Fibroblast of lung (primary cell): Measurements from ENCODE around the gene NAA80. TPM values are rescaled to one million over a fixed set of nuclear protein-coding genes. Genes with fewer than 3 reads are reported as not detected.
A peak's percentile ranks its signal among the peaks of the same experiment; 100 is the strongest.

Experiments used
- DNase-seq, 2 donors: peaks; one replicate each; pipeline versions ENCODE4 v3.0.0 to v3.0.0-alpha.2; 2010; ENCODE audit warnings: low read depth in 2 of 2
- H2AFZ ChIP-seq: 2 replicates; pipeline ENCODE4 v1.5.1; 2012; ENCODE audit warnings: low read length, control low read depth, inconsistent platforms
- H3K27ac ChIP-seq: 2 replicates; pipeline ENCODE4 v1.5.1; 2011; ENCODE audit warnings: low read length, control low read depth; ENCODE audit not compliant: insufficient read depth
- H3K27me3 ChIP-seq: 2 replicates; pipeline ENCODE4 v1.5.1; 2011; ENCODE audit warnings: mild to moderate bottlenecking, low read length; ENCODE audit not compliant: control insufficient read depth, insufficient read depth
- H3K36me3 ChIP-seq: 2 replicates; pipeline ENCODE4 v1.5.1; 2011; ENCODE audit warnings: low read length; ENCODE audit not compliant: control insufficient read depth, insufficient read depth
- H3K4me1 ChIP-seq: 2 replicates; pipeline ENCODE4 v1.5.1; 2011; ENCODE audit warnings: low read length; ENCODE audit not compliant: control insufficient read depth, insufficient read depth; ENCODE audit errors: extremely low read depth
- H3K4me2 ChIP-seq: 2 replicates; pipeline ENCODE4 v1.5.1; 2011; ENCODE audit warnings: low read length, control low read depth; ENCODE audit not compliant: insufficient read depth; ENCODE audit errors: extremely low read depth
- H3K4me3 ChIP-seq, 4 experiments: fragments of 200-600 bp in 1 of 4; sonication (generic) in 1 of 4; replicated peaks in 1 of 4; 2 replicates each; pipeline ENCODE4 v1.5.1; 2011 to 2016; ENCODE audit warnings: low read length in 4 of 4, low read depth in 3 of 4, mild to moderate bottlenecking in 3 of 4, control low read depth in 2 of 4, inconsistent platforms in 1 of 4, mixed read lengths in 1 of 4; ENCODE audit not compliant: insufficient read depth in 1 of 4; ENCODE audit errors: control extremely low read depth in 1 of 4
- H3K79me2 ChIP-seq: 2 replicates; pipeline ENCODE4 v1.5.1; 2012; ENCODE audit warnings: mild to moderate bottlenecking, low read length, inconsistent platforms; ENCODE audit not compliant: control insufficient read depth, insufficient read depth
- H3K9ac ChIP-seq: 2 replicates; pipeline ENCODE4 v1.5.1; 2011; ENCODE audit warnings: mild to moderate bottlenecking, low read length, control low read depth; ENCODE audit not compliant: insufficient read depth
- H3K9me3 ChIP-seq: 2 replicates; pipeline ENCODE4 v1.5.1; 2012; ENCODE audit warnings: low read depth, low read length; ENCODE audit not compliant: control insufficient read depth, insufficient read depth
- H4K20me1 ChIP-seq: 2 replicates; pipeline ENCODE4 v1.5.1; 2011; ENCODE audit warnings: low read length; ENCODE audit not compliant: control insufficient read depth, insufficient read depth; ENCODE audit errors: extremely low read depth
- CTCF ChIP-seq, 2 donors: IDR thresholded peaks in 1 of 2; conservative IDR thresholded peaks in 1 of 2; 1 replicate in 1 of 2; 2 replicates in 1 of 2; pipeline ENCODE4 v1.5.1; 2011 to 2012; ENCODE audit warnings: low read length in 2 of 2, control low read depth in 1 of 2, inconsistent platforms in 1 of 2, low read depth in 1 of 2, mild to moderate bottlenecking in 1 of 2
- EZH2 ChIP-seq: IDR thresholded peaks from 2 replicates; pipeline ENCODE4 v1.5.1; 2012; ENCODE audit warnings: low read length, control low read depth, mild to moderate bottlenecking; ENCODE audit errors: missing control alignments
- polyA plus RNA-seq, 2 donors: library from polyadenylated mRNA; depleted of rRNA in 1 of 2; stranded (reverse) in 1 of 2; unstranded in 1 of 2; fragments of >200 nt; gene quantifications; 2 replicates each; pipeline ENCODE4 v1.2.1, GENCODE V29; 2011 to 2012; ENCODE audit warnings: missing spikeins in 1 of 2
- total RNA-seq: library from RNA; depleted of rRNA; stranded (reverse); fragments of >200 nt; gene quantifications from 2 replicates; pipeline ENCODE4 v1.2.1, GENCODE V29; 2014

NAA80 gene
- total and polyA plus RNA-seq, 2 donors (not counting 1 experiment from before 2014, with no cell fraction given): 3.1 to 3.8 TPM

- no peak overlapping the region for H3K4me3 ChIP-seq
- H3K9me3 ChIP-seq: no peaks in the 10 kb centered on the region
- H3K27ac ChIP-seq: no peak overlapping the region
- peaks cover 3% of the 10 kb centered on the region for H3K36me3 ChIP-seq
- no peak overlapping the region for H3K9ac ChIP-seq
- H3K4me2 ChIP-seq: no peak overlapping the region
- TF ChIP-seq CTCF (conservative IDR thresholded peaks at IDR 0.05 in 1 of 2, IDR thresholded peaks at IDR 0.05 in 1 of 2; ENCODE audit: low read depth in 1 of 2, low read length in 2 of 2) (peak; percentile 80 to 94), EZH2 (no peak)
- H4K20me1 ChIP-seq: no peaks in the 10 kb centered on the region
- H3K27me3 ChIP-seq: no peaks in the 10 kb centered on the region
- peaks cover 23% of the 10 kb centered on the region for H3K79me2 ChIP-seq
- peak; percentile 52 to 66 for DNase-seq
- peaks cover 10% of the 10 kb centered on the region for H3K4me1 ChIP-seq
- no peak overlapping the region for H2AFZ ChIP-seq
These were observed 25.3 kb upstream of the NAA80 start for GRCh38 chr3:50324351-50325112.

- Histone ChIP-seq H3K36me3 (peaks cover 8% of the 10 kb centered on the region), H3K4me3 (no peak overlapping the region), H3K27ac (no peak overlapping the region), H3K9me3 (no peaks in the 10 kb centered on the region), H3K4me1 (peaks cover 10% of the 10 kb centered on the region), H3K27me3 (no peaks in the 10 kb centered on the region), H3K79me2 (peaks cover 31% of the 10 kb centered on the region), H3K9ac (no peak overlapping the region), H2AFZ (no peak overlapping the region), H3K4me2 (no peak overlapping the region), H4K20me1 (no peaks in the 10 kb centered on the region)
- DNase-seq: no peak
- TF ChIP-seq EZH2 (no peak), CTCF (conservative IDR thresholded peaks at IDR 0.05 in 1 of 2, IDR thresholded peaks at IDR 0.05 in 1 of 2; ENCODE audit: low read depth in 1 of 2, low read length in 2 of 2) (no peak)
These were observed 24.5 kb upstream of the NAA80 start for GRCh38 chr3:50323614-50324199.

- no peak overlapping the region for H3K4me2 ChIP-seq
These were observed 23.9 kb upstream of the NAA80 start for GRCh38 chr3:50323092-50323600.

More at GRCh38 chr3:50323092-50323600, 23.9 kb upstream of the NAA80 start:
- Histone ChIP-seq H3K79me2 (peaks cover 34% of the 10 kb centered on the region), H3K4me3 (no peak overlapping the region), H2AFZ (no peak overlapping the region), H3K36me3 (peaks cover 14% of the 10 kb centered on the region), H3K9ac (no peak overlapping the region), H3K27ac (no peak overlapping the region), H3K4me1 (peaks cover 8% of the 10 kb centered on the region), H4K20me1 (no peaks in the 10 kb centered on the region), H3K27me3 (no peaks in the 10 kb centered on the region), H3K9me3 (no peaks in the 10 kb centered on the region)
- no peak for DNase-seq
- no peak for TF ChIP-seq CTCF (conservative IDR thresholded peaks at IDR 0.05 in 1 of 2, IDR thresholded peaks at IDR 0.05 in 1 of 2; ENCODE audit: low read depth in 1 of 2, low read length in 2 of 2)
- no peak for TF ChIP-seq EZH2
